WI38 (cell line): ENCODE measurements around the gene PDE4D.
"Not testable (repeated sequence)": the region's sequence is repeated elsewhere in the genome, so short reads cannot be mapped to it uniquely, and the experiment has no call there.

ENCODE experiments used
- H3K4me3 ChIP-seq: 2 replicates; pipeline ENCODE4 v1.5.1; 2011; ENCODE audit warnings: low read depth, mild to moderate bottlenecking, control low read depth, low read length
- CTCF ChIP-seq: IDR thresholded peaks from 2 replicates; pipeline ENCODE4 v1.5.1; 2012; ENCODE audit warnings: low read depth, mild to moderate bottlenecking, control low read depth, low read length

PDE4D gene

DNA sequence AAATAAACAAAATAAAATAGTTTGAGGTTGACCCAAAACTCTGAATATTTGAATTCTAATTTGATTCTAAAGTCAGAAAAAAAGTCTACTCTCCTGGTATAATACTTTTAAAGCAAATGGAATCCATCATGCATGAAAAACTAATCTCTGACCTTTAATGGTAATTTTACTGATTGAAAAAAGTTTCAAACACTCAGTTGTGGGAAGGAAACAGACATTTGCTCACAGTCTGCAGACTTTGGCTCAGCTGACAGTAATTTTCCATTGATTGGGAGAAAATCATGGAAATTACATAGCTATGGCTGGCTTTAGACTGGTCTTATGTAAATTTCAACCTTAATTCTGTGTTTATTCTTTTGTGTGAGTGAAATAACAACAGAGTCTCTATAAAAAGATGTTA, 574.3 kb downstream of the PDE4D start:
- TF ChIP-seq CTCF: no peak
- H3K4me3 ChIP-seq: no peak overlapping the region

DNA sequence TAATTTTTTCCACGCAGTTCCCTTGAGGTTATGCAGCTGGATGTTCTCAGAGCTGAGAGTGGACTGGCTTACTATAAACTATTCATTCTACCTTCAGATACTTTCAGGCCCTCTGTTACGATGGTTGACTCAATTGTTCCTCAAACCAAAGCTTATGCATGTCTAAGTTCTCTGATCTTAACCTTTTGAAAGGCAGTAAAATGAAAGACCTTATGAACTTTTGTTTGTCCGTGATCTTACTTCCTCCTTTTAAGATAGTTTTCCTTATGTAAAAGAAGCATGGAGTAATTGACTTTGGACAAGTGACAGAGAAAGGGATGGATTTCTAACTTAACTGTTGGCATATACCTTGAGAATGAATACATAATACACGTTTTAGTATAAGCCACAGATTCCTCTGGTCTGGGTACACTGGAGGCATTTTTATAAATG, 575.7 kb downstream of the PDE4D start:
- TF ChIP-seq CTCF: no peak

DNA sequence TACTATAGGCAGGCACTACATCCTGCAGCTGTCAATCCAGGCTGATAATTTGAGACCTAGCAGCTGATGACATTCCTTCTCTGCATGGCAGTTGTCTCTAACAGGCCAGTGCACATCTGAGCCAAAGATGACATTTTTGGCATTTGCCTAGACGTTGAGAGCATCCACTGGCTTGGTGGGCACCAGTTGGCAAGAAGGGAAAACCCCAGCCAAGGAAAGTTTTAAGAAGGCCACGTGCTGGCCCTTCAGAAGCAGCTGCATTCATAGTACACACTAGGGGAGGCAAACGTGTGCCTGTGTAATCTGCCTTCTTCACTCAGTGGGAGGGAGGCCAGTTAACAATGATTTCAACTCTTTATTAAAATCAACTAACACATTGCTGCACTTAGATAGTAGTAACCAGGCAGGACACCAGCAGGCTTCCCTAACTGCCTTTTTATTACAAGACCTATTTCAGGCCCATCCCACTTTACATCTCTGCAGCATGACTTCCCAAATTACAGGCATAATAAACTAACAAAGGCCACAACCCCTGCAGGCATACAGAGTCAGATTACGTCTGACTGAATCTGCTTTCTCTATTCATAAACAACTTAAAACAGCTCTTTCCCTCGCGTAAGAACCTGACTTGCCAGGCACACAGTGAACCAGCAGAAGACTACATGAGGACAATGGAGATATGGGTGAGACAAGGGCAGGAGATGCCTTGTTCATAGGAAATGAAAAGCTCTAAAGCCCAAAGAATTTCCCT, 576.3 kb downstream of the PDE4D start:
- H3K4me3 ChIP-seq: no peak overlapping the region

More for the DNA sequence above, 575.7 kb downstream of the PDE4D start:
- H3K4me3 ChIP-seq: no peak overlapping the region

GRCh38 chr5:59312223-59312622, 581.3 kb downstream of the PDE4D start:
- TF ChIP-seq CTCF: no peak
- no peak overlapping the region for H3K4me3 ChIP-seq

More for the DNA sequence above, 576.3 kb downstream of the PDE4D start:
- no peak for TF ChIP-seq CTCF

GRCh38 chr5:59308685-59309084, 584.8 kb downstream of the PDE4D start:
- H3K4me3 ChIP-seq: not testable (repeated sequence)

DNA sequence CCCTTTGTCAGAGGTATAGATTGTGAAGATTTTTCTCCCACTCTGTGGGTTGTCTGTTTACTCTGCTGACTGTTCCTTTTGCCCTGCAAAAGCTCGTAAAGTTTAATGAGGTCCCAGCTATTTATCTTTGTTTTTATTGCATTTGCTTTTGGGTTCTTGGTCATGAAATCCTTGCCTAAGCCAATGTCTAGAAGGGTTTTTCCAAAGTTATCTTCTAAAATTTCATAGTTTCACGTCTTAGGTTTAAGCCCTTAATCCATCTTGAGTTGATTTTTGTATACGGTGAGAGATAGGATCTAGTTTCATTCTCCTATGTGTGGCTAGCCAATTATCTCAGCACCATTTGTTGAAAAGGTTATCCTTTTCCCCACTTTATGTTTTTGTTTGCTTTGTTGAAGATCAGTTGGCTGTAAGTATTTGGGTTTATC, 590.2 kb downstream of the PDE4D start:
- H3K4me3 ChIP-seq: not testable (repeated sequence)

- not testable (repeated sequence) for H3K4me3 ChIP-seq
These were observed 591.0 kb downstream of the PDE4D start for GRCh38 chr5:59302509-59302908.

DNA sequence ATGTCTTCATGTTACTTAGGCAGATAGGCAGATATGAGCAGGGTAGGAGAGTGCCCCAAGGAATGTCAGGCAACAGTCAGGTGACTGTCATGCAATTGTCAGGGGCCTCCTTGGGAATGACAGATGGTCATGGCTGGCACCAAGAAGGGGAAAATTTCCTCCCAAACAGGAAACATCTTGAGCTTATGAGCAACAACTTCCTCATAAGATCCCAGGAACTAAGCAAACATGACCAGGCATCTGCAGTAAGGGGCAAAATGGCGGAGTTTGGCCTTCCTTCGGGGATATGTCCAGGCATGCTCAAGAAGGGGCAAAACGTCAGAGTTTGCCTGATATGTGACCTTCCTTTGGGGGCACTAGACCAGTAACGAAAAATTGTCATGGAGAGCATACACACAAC, 591.8 kb downstream of the PDE4D start:
- H3K4me3 ChIP-seq: no peak overlapping the region
- no peak for TF ChIP-seq CTCF

DNA sequence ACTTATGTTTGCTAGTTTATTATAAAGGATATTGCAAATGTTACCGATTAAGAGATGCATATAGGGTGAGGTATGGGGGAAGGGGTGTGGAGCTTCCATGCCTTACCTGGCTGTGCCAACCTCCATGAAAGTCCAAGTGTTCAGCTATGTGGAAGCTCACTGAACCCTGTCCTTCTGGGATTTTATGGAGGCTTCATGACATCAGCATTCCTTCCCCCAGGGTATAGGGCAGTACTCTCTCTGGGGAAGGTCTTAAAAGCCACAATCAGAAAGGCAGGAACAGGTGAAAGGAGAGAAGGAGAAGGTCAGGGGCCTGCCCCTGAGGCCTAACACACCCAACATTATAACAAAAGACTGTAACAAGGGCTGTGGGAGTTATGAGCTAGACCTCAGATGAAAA, 592.6 kb downstream of the PDE4D start:
- no peak overlapping the region for H3K4me3 ChIP-seq
- TF ChIP-seq CTCF: no peak
